Cerebellar nuclear complex (tissue), 1 donor: ENCODE data around the gene BLOC1S2.
A peak's percentile ranks its signal among the peaks of the same experiment; 100 is the strongest.
"Not testable (repeated sequence)": the region's sequence is repeated elsewhere in the genome, so short reads cannot be mapped to it uniquely, and the experiment has no call there.

Source experiments
- DNase-seq, 2 experiments: peaks; one replicate each; lab custom pipeline; 2025; lab: John Stamatoyannopoulos, UW

Gene BLOC1S2

GRCh38 chr10:100291356-100291755, 4.9 kb upstream of the BLOC1S2 start:
- no peak for DNase-seq

GRCh38 chr10:100289641-100290040, 3.2 kb upstream of the BLOC1S2 start:
- DNase-seq = no peak

GRCh38 chr10:100288196-100288595, 1.7 kb upstream of the BLOC1S2 start:
- DNase-seq = no peak

- no peak for DNase-seq
Observed at GRCh38 chr10:100287756-100288155, 1.3 kb upstream of the BLOC1S2 start.

GRCh38 chr10:100285326-100285725, 1.2 kb downstream of the BLOC1S2 start:
- not testable (repeated sequence) for DNase-seq

- DNase-seq = no peak
Observed at GRCh38 chr10:100282907-100283306, 3.6 kb downstream of the BLOC1S2 start.

- DNase-seq = not testable (repeated sequence)
Observed at GRCh38 chr10:100276971-100277370, 9.5 kb downstream of the BLOC1S2 start.

GRCh38 chr10:100267239-100268104, 19.0 kb downstream of the BLOC1S2 start, which contains the start of gene CWF19L1:
Gene CWF19L1, minus strand, starts transcription at chr10:100267638. Its CDS starts 45 bp downstream, at chr10:100267593.
- DNase-seq = peak in 1 of 2 experiments; percentile 77

- DNase-seq = no peak
Observed at GRCh38 chr10:100265821-100266485, 20.5 kb downstream of the BLOC1S2 start.

GRCh38 chr10:100254191-100254590, 32.3 kb downstream of the BLOC1S2 start:
- no peak for DNase-seq

- DNase-seq = no peak
Observed at GRCh38 chr10:100253041-100253440, 33.4 kb downstream of the BLOC1S2 start.

- no peak for DNase-seq
Observed at GRCh38 chr10:100248820-100249219, 37.7 kb downstream of the BLOC1S2 start.

- DNase-seq = no peak
Observed at GRCh38 chr10:100245484-100246220, 40.8 kb downstream of the BLOC1S2 start.

- no peak for DNase-seq
Observed at GRCh38 chr10:100239851-100240250, 46.6 kb downstream of the BLOC1S2 start.

- DNase-seq = no peak
Observed at GRCh38 chr10:100238429-100238828, 48.1 kb downstream of the BLOC1S2 start.

GRCh38 chr10:100232101-100232500, 54.4 kb downstream of the BLOC1S2 start:
- DNase-seq = no peak

- no peak for DNase-seq
Observed at GRCh38 chr10:100229819-100230422, 56.6 kb downstream of the BLOC1S2 start.

- no peak for DNase-seq
Observed at GRCh38 chr10:100223879-100224278, 62.6 kb downstream of the BLOC1S2 start.
